Hindlimb muscle (tissue), 1 donor: ENCODE data around the gene ZMYM4. TPM values are rescaled to one million over a fixed set of nuclear protein-coding genes. Genes with fewer than 3 reads are reported as not detected.
"Not testable (repeated sequence)": the region's sequence is repeated elsewhere in the genome, so short reads cannot be mapped to it uniquely, and the experiment has no call there.

Source experiments
- DNase-seq: peaks from one replicate; pipeline ENCODE4 v3.0.0-alpha.2; 2013
- polyA plus RNA-seq: library from polyadenylated mRNA; unstranded; fragments of 120-200 nt; gene quantifications from one replicate; pipeline ENCODE4 v1.2.1, GENCODE V29; 2013; ENCODE audit not compliant: insufficient read length

Gene ZMYM4
- polyA plus RNA-seq, 1 donor: 40.2 TPM

DNA sequence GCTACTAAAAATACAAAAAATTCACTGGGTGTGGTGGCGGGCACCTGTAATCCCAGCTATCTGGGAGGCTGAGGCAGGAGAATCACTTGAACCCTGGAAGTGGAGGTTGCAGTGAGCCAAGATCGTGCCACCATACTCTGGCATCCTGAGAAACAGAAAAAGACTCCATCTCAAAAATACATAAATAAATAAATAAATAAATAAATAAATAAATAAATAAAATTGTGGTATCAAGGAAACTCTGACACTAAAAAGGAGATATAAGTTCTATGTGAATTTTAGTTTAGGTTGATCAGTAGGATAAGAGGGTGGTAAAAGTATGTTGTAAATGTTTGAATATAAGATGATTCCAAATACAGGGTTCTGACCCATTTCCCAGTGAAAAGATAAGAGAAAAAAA lies 63.1 kb downstream of the ZMYM4 start:
- DNase-seq: not testable (repeated sequence)

DNA sequence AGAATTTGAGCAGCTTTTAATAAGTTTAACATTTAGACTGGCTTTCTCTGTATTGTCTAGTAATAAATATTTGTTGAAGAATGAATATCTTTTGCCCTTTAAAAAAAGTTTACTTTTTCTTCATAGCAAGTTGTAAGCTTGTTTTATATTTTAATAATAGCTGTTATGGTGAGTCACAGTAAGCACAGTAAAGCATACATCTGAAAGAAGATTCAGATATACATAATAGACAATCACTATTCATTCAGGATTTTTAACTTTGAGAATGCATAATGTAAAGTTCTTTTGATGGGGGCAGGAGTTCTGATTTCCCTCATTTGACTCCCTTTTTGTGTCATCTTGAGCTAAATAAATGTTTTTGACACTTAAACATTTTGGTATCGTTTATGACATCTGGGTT lies 66.0 kb downstream of the ZMYM4 start:
- no peak for DNase-seq

DNA sequence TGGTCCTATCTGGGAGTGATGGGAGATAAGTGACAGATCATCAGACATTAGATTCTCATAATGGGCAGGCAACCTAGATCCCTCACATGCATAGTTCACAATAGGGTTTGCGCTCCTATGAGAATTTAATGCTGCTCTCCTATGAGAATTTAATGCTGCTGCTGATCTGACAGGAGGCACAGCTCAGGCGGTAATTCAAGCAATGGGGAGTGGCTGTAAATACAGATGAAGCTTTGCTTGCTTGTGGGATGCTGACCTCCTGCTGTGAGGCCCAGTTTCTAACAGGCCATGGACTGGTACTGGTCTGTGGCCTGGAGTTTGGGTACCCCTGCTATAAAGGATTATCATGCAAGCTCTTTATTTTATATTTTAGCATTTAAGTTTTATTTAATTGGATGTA lies 72.0 kb downstream of the ZMYM4 start:
- DNase-seq: no peak

DNA sequence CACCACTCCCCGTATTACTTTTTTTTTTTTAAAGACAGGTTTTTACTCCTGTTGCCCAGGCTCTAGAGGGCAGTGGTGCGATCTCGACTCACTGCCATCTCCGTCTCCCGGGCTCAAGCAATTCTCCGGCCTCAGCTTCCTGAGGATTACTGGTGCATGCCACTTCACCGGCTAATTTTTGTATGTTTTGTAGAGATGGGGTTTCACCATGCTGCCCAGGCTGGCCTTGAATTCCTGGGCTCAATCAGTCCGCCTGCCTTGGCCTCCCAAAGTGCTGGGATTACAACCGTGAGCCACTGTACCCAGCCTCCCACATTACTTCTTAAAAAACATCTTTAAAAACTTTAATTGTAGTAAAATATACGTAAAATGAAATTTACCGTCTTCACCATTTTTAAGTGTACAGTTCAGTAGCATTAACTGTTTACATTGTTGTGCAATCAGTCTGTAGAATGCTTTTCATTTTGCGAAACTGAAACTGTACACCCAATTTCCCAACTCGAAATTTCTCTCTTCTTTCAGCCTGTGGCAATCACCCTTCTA lies 77.0 kb downstream of the ZMYM4 start:
- no peak for DNase-seq

DNA sequence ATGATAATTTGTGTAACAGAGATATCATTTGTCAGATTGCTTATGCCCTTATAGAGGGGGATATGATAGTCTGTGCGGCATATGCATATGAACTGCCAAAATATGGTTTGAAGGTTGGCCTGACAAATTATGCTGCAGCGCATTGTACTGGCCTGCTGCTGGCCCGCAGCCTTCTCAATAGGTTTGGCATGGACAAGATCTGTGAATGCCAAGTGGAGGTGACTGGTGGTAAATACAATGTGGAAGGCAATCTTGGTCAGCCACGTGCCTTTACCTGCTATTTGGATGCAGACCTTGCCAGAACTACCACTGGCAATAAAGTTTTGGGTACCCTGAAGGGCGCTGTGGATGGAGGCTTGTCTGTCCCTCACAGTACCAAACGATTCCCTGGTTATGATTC lies 82.4 kb downstream of the ZMYM4 start:
- no peak for DNase-seq

DNA sequence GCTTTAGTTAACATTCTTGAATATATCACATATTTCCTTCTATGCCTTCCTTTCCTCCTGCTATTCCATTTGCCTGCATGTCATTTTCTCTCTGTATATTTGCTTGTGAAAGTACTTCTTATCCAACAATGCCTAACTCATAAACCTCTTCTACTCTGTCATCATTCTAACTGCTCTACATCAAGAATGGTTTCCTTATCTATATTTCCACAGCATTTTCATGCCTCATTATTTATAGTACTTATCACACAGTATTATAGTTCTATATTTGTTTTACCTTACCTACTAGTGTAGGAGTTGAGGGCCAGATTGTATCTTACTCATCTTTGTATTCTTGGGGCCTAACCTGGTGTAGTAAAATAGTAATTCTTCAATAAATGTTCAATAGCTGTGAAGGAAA lies 91.5 kb downstream of the ZMYM4 start:
- DNase-seq: no peak

DNA sequence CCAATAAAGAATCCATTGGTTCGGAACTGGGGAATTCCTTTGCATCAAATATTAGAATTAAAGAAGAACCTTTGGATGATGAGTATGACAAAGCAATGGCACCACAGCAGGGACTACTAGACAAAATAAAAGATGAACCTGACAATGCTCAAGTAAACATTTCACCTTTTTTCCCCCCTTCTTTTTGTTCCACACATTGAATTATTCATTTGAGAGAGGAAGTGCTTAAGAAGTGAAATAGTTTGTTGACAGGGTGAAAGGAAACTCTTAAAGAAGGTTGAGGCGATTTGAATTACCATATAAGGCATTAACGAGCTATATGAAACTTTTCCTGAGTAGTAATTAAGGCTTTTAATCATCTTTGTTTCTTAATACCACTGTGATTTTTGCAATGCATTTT lies 93.1 kb downstream of the ZMYM4 start:
- no peak for DNase-seq

DNA sequence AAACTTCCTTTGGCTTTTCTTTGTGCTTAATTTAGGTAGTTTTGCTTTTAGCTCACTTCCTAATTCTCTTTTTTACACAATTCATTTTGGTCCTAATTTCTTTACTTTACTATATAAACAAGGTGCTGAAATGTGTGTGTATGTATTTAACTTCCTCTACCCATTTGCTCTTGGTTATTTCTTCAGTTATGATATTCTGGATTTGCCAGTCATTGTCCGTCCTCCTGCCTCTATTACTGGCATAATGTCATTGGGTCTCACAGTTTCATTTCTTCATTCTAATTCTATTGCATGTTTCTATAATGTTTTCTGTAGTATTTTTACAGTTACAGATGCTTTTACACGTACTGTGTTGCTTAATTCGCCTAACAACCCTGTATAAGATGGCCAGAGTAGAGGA lies 96.2 kb downstream of the ZMYM4 start:
- no peak for DNase-seq

DNA sequence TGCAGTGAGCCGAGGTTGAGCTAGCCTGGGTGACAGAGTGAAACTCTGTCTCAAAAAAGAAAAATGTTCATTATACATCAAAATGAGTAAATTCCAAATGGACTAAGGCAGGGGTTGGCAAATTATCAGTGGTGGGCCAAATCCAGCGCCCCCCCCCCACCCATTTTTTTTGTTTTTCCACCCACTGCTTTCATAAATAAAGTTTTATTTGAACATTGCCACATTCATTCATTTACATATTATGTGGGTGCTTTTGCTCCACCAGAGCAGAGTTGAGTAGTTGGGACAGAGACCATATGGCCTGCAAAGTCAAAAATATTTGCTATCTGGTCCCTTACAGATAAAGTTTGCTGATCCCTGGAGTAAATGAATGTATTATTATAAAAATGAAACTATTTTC lies 99.4 kb downstream of the ZMYM4 start:
- no peak for DNase-seq

DNA sequence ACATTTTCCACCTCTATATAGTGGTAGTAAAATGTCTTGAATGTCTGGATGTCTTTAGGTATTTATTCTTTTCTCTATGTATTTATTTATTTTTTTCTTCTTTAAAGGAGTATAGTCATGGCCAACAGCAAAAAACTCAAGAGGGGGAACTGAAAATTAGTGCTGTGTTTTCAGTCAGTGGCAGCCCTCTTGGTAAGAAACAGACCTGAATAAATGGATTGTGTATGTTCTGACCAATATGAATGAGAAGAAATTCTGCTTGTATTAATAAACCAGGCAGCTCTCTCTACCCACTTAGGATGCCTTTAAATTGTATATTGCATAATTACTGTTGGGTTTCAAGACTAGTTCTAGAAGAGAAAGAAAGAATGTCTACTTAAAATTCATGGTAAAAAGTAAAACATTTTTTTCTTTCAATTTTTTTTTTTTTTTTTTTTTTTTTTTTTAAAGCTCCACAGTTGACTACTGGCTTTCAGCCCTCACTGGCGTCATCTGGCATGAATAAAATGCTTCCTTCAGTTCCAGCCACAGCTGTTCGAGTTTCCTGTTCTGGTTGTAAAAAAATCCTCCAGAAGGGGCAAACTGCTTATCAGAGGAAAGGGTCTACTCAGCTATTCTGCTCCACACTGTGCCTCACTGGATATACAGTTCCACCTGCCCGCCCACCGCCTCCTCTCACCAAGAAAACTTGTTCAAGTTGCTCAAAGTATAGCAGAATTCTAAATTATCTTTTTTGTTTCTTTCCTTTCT lies 101.6 kb downstream of the ZMYM4 start:
- peak; percentile 86 for DNase-seq

DNA sequence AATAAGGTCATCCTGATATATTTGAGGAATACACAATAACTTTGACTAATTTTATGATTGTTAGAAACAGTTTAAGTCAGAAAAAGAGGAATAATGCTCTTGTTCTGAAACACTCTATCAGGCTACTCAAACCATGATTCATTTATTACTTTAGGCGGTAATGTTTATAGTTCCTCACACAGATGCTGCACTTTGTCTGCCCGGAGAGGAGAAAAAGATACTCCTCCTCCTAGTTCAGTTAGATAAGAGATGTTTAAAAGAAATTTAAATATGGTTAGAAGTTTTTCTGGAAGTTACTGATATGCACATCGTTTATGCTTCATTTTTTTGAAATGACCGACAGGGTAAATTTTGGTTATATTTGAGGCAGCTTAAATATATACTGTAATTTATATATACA lies 103.0 kb downstream of the ZMYM4 start:
- no peak for DNase-seq

DNA sequence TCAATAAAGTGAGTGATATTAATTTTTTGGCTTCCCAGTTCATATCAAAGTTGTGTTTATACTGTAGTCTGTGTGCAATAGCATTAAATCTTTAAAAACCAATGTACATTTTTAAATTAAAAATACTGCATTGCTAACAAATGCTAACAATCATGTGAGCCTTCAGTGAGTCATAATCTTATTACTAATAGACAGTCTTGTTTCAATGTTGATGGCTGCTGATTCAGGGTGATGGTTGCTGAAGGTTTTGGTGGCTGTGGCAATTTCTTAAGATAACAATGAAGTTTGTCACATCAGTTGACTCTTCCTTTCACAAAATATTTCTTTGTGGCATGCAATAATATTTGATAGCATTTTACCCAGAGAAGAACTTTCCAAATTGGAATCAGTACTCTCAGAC lies 109.0 kb downstream of the ZMYM4 start:
- DNase-seq: no peak

DNA sequence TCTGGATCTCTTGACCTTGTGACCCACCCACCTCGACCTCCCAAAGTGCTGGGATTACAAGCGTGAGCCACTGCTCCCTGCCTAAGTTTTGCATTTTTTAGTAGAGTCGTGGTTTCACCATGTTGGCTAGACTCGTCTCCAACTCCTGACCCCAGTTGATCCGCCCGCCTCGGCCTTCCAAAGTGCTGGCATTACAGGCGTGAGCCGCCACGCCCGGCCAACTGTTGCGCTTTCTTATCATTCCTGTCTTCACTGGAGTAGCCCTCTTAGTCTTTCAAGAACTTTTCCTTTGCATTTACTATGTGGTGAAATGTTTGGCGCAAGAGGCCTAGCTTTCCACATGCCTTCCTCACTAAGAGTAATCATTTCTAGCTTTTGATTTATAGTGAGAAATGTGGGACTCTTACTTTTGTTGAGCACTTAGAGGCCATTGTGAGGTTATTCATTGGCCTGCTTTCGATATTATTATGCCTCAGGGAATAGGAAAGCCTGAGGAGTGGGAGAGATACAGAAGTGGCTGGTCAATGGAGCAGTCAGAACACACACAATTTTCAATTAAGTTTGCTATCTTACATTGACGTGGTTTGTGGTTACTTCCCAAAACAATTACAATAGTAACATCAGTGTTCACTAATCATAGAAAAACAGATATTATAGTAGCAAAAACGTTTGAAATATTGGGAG lies 111.0 kb downstream of the ZMYM4 start:
- no peak for DNase-seq

DNA sequence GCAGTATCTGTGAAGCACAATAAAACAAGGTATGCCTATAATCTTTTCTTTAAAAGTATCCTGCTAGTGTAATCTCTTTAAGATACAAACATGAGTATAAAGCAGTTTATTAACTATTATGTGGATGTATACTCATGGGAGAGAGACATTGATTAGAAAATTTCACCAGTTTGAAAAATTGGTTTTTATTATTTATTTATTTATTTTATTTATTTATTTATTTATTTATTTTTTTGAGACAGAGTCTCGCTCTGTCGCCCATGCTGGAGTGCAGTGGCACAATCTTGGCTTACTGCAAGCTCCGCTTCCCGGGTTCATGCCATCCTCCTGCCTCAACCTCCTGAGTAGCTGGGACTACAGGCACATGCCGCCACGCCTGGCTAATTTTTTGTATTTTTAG lies 111.6 kb downstream of the ZMYM4 start:
- not testable (repeated sequence) for DNase-seq

DNA sequence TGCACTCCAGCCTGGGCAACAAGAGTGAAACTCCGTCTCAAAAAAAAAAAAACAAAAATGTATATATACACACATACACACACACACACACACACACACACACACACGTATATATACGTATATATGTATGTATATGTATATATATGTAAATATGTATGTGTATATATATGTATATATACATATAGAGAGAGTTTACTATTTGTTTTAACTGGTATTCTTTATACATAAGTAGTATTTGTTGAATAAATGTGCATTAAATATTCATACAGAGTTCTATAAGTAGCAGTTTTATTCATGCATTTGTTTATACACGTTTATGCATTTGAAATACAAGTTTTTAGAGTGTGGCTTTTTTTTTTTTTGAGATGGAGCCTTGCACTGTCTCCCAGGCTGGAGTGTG lies 113.6 kb downstream of the ZMYM4 start:
- DNase-seq: no peak

DNA sequence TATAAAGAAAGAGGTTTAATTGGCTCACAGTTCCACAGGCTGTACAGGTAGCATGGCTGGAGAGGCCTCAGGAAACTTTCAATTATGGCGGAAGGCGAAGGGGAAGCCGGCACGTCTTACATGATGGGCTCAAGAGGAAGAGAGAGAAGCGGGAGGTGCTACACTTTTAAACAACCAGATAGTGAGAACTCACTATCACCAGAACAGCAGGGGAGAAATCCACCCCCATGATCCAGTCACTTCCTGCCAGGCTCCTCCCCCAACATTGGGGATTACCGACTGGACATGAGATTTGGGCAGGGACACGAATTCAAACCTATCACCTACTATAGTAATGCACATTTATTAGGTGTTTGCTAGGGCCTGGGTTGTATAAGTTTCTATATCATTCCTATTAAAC lies 117.8 kb downstream of the ZMYM4 start:
- DNase-seq: no peak

DNA sequence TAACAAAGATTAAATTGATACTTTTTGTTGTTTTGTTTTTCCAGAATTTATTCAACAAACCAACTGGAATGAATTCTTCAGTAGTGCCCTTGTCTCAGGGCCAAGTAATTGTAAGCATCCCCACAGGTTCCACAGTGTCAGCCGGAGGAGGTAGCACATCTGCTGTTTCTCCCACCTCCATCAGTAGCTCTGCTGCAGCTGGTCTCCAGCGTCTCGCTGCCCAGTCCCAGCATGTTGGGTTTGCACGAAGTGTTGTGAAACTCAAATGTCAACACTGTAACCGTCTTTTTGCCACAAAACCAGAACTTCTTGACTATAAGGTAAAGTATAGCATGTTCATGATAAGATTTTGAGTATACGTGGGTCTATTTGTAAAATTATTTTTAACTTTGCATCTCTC lies 118.5 kb downstream of the ZMYM4 start:
- DNase-seq: no peak

DNA sequence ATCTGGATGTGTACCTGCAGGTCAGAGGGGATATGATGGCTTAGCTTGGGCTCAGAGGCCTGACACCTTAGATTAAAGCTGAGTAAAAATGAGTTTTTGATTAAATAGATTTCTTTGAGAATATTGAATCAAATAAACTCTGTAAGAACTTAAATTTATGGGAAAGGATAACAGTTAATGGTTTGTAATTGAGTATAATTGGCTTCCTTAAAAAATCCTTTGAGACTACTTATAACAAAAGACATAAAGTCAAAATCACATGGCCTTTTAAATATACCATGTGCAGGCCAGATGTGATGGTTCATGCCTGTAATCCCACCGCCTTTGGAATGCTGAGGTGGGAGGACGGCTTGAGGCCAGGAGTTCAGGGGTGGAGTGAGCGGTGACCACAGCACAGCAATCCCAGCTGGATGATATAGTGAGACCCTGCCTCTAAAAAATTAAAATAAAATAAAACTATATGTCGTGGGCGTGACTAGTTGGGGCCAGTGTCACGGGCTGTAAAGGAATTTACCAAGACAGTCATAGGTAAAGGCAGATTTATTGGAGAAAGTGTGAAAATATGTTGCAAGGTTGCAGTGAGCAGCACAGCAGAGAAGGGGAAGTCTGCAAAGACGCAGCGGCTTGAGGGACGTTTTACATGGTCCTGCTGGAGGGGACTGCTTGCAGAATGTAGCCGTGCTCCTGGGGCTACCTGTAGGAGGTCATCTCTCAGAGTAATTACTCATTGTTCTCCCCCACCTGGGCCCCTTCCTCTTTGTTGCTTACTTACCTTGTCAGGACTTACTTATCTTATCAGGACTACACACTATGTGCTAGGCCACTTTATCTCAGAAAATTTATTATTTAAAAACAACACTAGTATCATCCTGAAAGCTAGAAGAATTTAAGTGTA lies 122.3 kb downstream of the ZMYM4 start:
- DNase-seq: no peak

DNA sequence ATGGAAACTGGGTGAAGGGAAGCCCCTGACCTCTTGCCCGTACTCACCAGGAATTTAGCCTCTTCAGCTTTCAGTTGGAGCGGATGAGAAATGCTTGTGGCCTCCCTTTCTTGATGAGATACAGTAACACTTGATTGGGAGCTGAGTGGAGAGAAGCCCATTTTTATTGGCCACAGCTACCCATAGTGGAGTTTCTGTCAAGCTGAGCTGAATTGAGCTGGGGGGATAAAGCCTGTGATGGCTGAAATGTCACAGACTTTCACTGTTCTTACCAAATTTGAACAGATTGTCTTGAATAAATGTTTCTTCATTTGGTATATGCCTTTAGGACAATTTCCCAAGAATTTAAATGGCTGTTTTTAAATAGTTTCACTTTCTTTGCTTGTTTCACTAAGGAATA lies 125.9 kb downstream of the ZMYM4 start:
- no peak for DNase-seq

DNA sequence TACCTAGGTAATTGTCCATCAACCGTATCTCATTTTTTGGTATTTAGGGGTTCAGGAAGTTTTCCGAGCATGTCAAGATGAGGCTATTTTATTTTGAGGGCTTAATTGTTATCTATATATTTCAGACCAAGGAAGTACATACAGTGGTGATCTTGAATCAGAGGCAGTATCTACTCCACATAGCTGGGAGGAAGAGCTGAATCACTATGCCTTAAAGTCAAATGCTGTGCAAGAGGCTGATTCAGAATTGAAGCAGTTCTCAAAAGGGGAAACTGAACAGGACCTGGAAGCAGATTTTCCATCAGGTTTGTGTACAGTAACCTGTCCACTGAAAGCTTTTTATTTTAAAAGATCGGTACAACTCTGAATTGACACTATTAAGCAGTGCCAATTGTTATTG lies 130.2 kb downstream of the ZMYM4 start:
- DNase-seq: no peak

DNA sequence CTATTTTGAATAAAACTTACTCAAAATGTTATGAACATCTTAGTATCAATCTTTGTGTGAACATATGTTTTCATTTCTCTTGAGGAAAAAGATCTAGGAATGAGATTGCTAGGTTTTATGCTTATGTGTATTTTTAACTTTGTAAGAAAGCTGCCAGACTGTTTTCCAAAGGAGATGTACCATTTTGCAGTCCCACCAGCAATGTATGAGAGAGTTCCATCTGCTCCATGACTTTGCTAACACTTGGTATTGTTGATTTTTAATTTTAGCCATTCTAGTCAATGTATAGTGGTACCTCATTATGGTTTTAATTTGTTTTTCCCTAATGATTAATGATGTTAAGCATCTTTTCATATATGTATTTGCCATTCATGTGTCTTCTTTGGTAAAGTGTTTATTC lies 132.5 kb downstream of the ZMYM4 start:
- no peak for DNase-seq

DNA sequence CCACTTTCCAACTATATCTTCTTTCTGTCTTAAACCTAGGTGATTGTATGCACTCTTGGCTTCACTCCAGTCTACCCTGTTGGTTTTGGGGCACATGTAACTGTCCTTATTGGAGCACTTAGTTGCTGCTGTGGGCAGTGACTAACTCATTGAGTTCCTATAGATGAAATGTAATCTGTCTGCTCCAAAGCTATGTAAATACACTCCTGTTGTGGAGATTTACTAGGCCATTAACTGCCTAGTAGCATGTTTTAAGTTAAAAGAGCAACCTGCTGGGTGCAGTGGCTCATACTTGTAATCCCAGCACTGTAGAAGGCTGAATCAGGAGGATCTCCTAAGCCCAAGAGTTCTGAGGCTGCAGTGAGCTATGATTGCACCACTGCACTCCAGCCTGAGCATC lies 137.6 kb downstream of the ZMYM4 start:
- no peak for DNase-seq

DNA sequence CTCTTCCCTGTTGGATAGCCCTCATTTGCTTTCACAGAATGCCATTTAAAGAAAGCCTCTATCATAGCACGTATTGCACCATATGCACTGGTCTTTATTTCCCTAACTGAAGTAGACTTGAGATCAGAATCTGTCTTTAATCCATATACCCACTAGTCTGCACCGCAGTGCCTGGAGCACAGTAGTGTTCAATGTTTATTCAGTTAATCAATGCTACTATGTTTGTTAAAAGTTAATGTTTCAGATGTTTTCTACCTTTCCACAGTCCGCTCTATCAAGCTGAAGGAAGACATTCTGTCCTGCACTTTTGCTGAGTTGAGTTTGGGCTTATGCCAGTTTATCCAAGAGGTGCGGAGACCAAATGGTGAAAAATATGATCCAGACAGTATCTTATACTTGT lies 139.2 kb downstream of the ZMYM4 start:
- DNase-seq: no peak
